GM08714 (cell line): ENCODE data around the gene CST5.
"Not testable (repeated sequence)": the region's sequence is repeated elsewhere in the genome, so short reads cannot be mapped to it uniquely, and the experiment has no call there.

Experiments used
- H3K4me3 ChIP-seq: fragments of 200-500 bp; sonication (Bioruptor generic); 2 replicates; pipeline ENCODE4 v1.5.1; 2014; ENCODE audit warnings: mild to moderate bottlenecking, low read length, inconsistent platforms
- ZNF274 ChIP-seq: IDR thresholded peaks from 2 replicates; pipeline ENCODE4 v1.6.1; 2012; ENCODE audit warnings: mild to moderate bottlenecking, low read depth, low read length

CST5 gene

DNA sequence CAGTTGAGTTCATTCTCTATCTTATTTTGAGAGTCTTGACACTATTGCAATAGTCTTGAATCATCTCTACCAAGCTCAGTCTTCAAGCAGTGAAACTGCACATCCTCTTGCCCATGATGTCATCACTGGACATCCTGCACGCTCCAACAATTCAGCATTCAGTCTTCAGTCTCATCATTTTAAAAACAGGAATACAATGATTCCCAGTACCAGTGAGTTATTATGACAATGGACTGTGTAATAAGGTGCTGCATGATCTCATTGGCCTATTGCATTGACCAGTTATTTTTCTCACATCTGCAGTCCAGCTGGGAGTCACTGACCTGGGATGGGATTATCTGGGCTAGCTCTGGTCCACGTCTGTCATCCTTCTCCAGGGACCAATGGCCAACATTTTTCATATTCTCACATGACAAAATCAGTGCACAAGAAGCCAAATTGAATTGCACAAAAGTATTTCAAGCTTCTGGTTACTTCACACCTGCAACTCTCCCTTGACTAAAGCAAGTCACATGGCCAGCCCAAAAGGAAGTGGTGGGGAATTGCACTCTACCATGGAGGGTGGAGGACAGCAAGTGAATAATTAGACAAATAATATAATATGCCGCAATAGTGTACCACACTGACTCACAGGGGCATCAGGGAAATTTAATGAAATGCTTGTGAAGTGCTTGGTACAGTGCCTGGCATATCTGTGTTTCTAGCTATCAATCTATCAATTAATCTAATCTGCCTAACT lies 46.6 kb downstream of the CST5 start:
- no peak for TF ChIP-seq ZNF274

DNA sequence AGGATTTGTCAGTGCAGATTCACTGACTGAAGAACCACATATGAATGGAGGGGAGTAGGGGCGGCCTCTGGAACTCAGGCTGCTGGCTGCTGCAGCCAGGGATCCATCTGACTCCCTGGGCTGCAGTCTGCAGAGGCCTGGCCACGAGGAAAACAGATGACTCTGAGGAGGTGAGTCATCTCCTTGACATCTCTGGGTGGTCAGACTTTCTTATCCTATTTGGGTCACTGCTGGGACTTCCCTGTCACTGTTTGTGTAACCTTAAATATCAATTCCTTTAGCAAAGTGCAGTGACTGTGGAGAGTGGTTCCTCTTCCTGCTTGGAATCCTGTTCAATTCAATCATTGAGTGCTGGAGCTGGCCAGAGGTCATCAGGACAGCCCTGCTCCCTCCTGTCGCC lies 47.6 kb downstream of the CST5 start:
- H3K4me3 ChIP-seq, result not testable (repeated sequence)

More for the DNA sequence above, 46.6 kb downstream of the CST5 start:
- H3K4me3 ChIP-seq, result no peak overlapping the region

DNA sequence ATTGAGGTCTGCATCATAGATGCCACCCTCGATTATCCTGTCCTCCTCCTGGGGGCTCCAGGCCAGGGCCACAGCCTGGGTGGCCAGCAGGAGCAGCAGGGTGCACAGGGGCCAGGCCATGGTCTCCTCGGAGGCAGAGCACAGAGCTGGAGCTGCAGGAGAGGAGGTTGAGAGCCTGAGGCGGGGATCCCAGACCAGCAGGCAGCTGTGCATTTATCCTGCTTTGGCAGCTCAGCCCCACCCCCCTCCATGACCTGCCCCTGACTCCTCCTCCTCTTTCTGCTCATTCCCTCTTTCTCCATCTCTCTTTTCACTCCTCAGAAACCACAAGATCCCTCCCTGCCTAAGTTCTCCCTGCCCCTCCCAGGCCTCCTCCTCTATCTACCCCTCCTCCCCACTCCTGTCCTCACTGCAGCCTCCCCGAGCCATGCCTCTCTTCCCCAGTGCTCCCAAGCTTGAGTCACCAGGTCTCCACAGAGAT lies 53.0 kb downstream of the CST5 start, which contains the start of gene CST2:
Gene CST2 (minus strand): TSS at position 189 of the 481 bp plus-strand sequence. CDS start 69 bp downstream, at position 120.
- TF ChIP-seq ZNF274, result no peak
- no peak within 1 kb of the TSS for H3K4me3 ChIP-seq
